ENCODE results near the gene CASK.

DNA sequence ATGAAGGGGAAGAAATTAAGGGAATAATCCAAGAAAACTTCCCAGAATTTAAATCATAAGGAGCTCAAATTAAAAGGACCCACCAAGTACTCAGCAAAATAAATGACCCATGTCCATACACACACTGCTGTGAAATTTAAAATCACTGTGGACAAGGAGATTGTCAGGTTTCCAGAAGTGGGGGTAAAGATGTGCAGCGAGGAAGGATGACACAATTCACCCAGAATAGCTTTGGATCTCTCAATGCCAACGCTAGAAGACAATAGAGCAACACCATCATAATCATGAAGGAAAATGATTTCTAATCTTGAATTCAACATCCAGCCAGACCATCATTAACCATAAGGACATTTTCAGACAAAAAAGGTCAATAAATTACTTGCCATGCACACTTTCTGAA, 65.7 kb downstream of the CASK start:
- TF ChIP-seq POLR2A (IDR thresholded peaks at IDR 0.05) = no peak
- TF ChIP-seq, protein P1, sequence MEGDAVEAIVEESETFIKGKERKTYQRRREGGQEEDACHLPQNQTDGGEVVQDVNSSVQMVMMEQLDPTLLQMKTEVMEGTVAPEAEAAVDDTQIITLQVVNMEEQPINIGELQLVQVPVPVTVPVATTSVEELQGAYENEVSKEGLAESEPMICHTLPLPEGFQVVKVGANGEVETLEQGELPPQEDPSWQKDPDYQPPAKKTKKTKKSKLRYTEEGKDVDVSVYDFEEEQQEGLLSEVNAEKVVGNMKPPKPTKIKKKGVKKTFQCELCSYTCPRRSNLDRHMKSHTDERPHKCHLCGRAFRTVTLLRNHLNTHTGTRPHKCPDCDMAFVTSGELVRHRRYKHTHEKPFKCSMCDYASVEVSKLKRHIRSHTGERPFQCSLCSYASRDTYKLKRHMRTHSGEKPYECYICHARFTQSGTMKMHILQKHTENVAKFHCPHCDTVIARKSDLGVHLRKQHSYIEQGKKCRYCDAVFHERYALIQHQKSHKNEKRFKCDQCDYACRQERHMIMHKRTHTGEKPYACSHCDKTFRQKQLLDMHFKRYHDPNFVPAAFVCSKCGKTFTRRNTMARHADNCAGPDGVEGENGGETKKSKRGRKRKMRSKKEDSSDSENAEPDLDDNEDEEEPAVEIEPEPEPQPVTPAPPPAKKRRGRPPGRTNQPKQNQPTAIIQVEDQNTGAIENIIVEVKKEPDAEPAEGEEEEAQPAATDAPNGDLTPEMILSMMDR (IDR thresholded peaks at IDR 0.05) = no peak
- TF ChIP-seq EP300 (IDR thresholded peaks at IDR 0.05) = no peak

Data from tibial nerve (tissue), 4 donors.